Measurements from ENCODE around the gene EMILIN3.

EMILIN3 gene

GRCh38 chr20:41395667-41396664 lies 29.3 kb upstream of the EMILIN3 start:
- H3K4me1 ChIP-seq, result no peaks in the 10 kb centered on the region
- H3K36me3 ChIP-seq (ENCODE audit: control insufficient read depth, insufficient read depth, low read length), result no peaks in the 10 kb centered on the region
- TF ChIP-seq CTCF (IDR thresholded peaks at IDR 0.05), result no peak
- no peak overlapping the region for H3K27ac ChIP-seq
- H3K4me2 ChIP-seq (ENCODE audit: low read length), result no peak overlapping the region
- no peak overlapping the region for H3K9ac ChIP-seq
- H3K4me3 ChIP-seq (ENCODE audit: low read depth, low read length), result no peak overlapping the region
- H3K27me3 ChIP-seq (ENCODE audit: control insufficient read depth, insufficient read depth, low read length), result no peaks in the 10 kb centered on the region
- H2AFZ ChIP-seq, result no peak overlapping the region
- H3K9me3 ChIP-seq (ENCODE audit: control insufficient read depth, low read length), result no peaks in the 10 kb centered on the region
- no peaks in the 10 kb centered on the region for H3K79me2 ChIP-seq

- H3K4me3 ChIP-seq (ENCODE audit: low read depth, low read length), result no peak overlapping the region
- no peak overlapping the region for H3K27ac ChIP-seq
- no peaks in the 10 kb centered on the region for H3K4me1 ChIP-seq
- H3K36me3 ChIP-seq (ENCODE audit: control insufficient read depth, insufficient read depth, low read length), result no peaks in the 10 kb centered on the region
- H2AFZ ChIP-seq, result no peak overlapping the region
- H3K9me3 ChIP-seq (ENCODE audit: control insufficient read depth, low read length), result no peaks in the 10 kb centered on the region
- no peak overlapping the region for H3K9ac ChIP-seq
- H3K4me2 ChIP-seq (ENCODE audit: low read length), result no peak overlapping the region
- no peaks in the 10 kb centered on the region for H3K79me2 ChIP-seq
- TF ChIP-seq CTCF (IDR thresholded peaks at IDR 0.05), result no peak
- no peaks in the 10 kb centered on the region for H3K27me3 ChIP-seq (ENCODE audit: control insufficient read depth, insufficient read depth, low read length)
These were observed 28.5 kb upstream of the EMILIN3 start for GRCh38 chr20:41394931-41395666.

DNA sequence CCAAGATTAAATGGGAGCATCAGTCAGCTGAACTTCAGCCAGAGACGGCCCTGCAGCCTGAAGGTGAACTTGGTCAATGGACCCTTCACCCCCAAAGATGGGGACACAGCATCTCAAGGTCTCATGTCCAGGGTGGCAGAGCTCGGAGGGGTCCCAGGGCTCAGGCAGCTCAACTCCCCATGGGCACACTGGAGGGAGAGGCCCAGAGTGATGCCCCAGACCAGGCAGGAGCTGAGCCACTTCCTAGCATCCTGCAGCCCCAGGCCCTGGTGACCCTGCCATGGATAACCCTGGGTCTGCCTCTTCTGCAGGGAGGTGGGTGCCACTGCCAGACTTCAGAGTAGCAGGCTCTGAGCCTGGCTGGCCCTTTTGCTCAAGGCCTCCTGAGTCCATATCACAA lies 27.5 kb upstream of the EMILIN3 start:
- no peak for TF ChIP-seq CTCF (IDR thresholded peaks at IDR 0.05)
- Histone ChIP-seq H3K4me1 (no peaks in the 10 kb centered on the region), H3K27me3 (ENCODE audit: control insufficient read depth, insufficient read depth, low read length) (no peaks in the 10 kb centered on the region), H3K4me3 (ENCODE audit: low read depth, low read length) (no peak overlapping the region), H3K79me2 (no peaks in the 10 kb centered on the region), H3K27ac (no peak overlapping the region), H3K36me3 (ENCODE audit: control insufficient read depth, insufficient read depth, low read length) (no peaks in the 10 kb centered on the region), H3K9me3 (ENCODE audit: control insufficient read depth, low read length) (no peaks in the 10 kb centered on the region), H3K9ac (no peak overlapping the region), H3K4me2 (ENCODE audit: low read length) (no peak overlapping the region), H2AFZ (no peak overlapping the region)

GRCh38 chr20:41393705-41394066 lies 27.1 kb upstream of the EMILIN3 start:
- Histone ChIP-seq H3K4me3 (ENCODE audit: low read depth, low read length) (no peak overlapping the region), H3K4me2 (ENCODE audit: low read length) (no peak overlapping the region), H3K36me3 (ENCODE audit: control insufficient read depth, insufficient read depth, low read length) (no peaks in the 10 kb centered on the region), H3K9me3 (ENCODE audit: control insufficient read depth, low read length) (no peaks in the 10 kb centered on the region), H3K27ac (no peak overlapping the region), H3K9ac (no peak overlapping the region), H3K79me2 (no peaks in the 10 kb centered on the region), H2AFZ (no peak overlapping the region), H3K4me1 (no peaks in the 10 kb centered on the region), H3K27me3 (ENCODE audit: control insufficient read depth, insufficient read depth, low read length) (no peaks in the 10 kb centered on the region)
- TF ChIP-seq CTCF (IDR thresholded peaks at IDR 0.05), result no peak

Measured in parathyroid adenoma (tissue), 2 donors.